Measurements from ENCODE around the gene MSLN.

The MSLN gene

GRCh38 chr16:716768-717325 is 43.7 kb upstream of the MSLN start:
- H3K27me3 ChIP-seq (ENCODE audit: insufficient read depth, poor library complexity, severe bottlenecking), result no peaks in the 10 kb centered on the region
- peaks cover 7% of the 10 kb centered on the region; the same call in 1 of the 2 replicates for H3K36me3 ChIP-seq (ENCODE audit: low read depth)
- no peak for ATAC-seq (ENCODE audit: low read depth)
- no peak overlapping the region for H3K27ac ChIP-seq (ENCODE audit: poor library complexity, severe bottlenecking)
- H3K4me1 ChIP-seq (ENCODE audit: insufficient read depth, poor library complexity, severe bottlenecking), result peaks cover 18% of the 10 kb centered on the region
- peak overlapping the region; percentile 80 for H3K4me3 ChIP-seq (ENCODE audit: severe bottlenecking)
- no peak for TF ChIP-seq CTCF (IDR thresholded peaks at IDR 0.05; ENCODE audit: poor library complexity, severe bottlenecking)
- H3K9me3 ChIP-seq (ENCODE audit: severe bottlenecking), result no peaks in the 10 kb centered on the region
- DNase-seq (ENCODE audit: low spot score), result no peak

GRCh38 chr16:717450-718245 is 42.9 kb upstream of the MSLN start:
- TF ChIP-seq CTCF (IDR thresholded peaks at IDR 0.05; ENCODE audit: poor library complexity, severe bottlenecking), result no peak
- H3K4me1 ChIP-seq (ENCODE audit: insufficient read depth, poor library complexity, severe bottlenecking), result peaks cover 12% of the 10 kb centered on the region
- H3K4me3 ChIP-seq (ENCODE audit: severe bottlenecking), result no peak overlapping the region
- peaks cover 7% of the 10 kb centered on the region; the same call in 1 of the 2 replicates for H3K36me3 ChIP-seq (ENCODE audit: low read depth)
- no peak for DNase-seq (ENCODE audit: low spot score)
- ATAC-seq (ENCODE audit: low read depth), result no peak
- no peaks in the 10 kb centered on the region for H3K27me3 ChIP-seq (ENCODE audit: insufficient read depth, poor library complexity, severe bottlenecking)
- no peaks in the 10 kb centered on the region for H3K9me3 ChIP-seq (ENCODE audit: severe bottlenecking)
- H3K27ac ChIP-seq (ENCODE audit: poor library complexity, severe bottlenecking), result no peak overlapping the region

- no peaks in the 10 kb centered on the region for H3K27me3 ChIP-seq (ENCODE audit: insufficient read depth, poor library complexity, severe bottlenecking)
- DNase-seq (ENCODE audit: low spot score) (no peak), ATAC-seq (ENCODE audit: low read depth) (no peak)
- H3K36me3 ChIP-seq (ENCODE audit: low read depth), result peaks cover 7% of the 10 kb centered on the region; the same call in 1 of the 2 replicates
- no peaks in the 10 kb centered on the region for H3K9me3 ChIP-seq (ENCODE audit: severe bottlenecking)
- H3K4me1 ChIP-seq (ENCODE audit: insufficient read depth, poor library complexity, severe bottlenecking), result peaks cover 12% of the 10 kb centered on the region
- TF ChIP-seq CTCF (IDR thresholded peaks at IDR 0.05; ENCODE audit: poor library complexity, severe bottlenecking), result no peak
- no peak overlapping the region for H3K4me3 ChIP-seq (ENCODE audit: severe bottlenecking)
- H3K27ac ChIP-seq (ENCODE audit: poor library complexity, severe bottlenecking), result no peak overlapping the region
Measured at GRCh38 chr16:718389-718788, 42.1 kb upstream of the MSLN start.

GRCh38 chr16:718922-719321 is 41.6 kb upstream of the MSLN start:
- DNase-seq (ENCODE audit: low spot score) (no peak), ATAC-seq (ENCODE audit: low read depth) (no peak)
- Histone ChIP-seq H3K4me3 (ENCODE audit: severe bottlenecking) (no peak overlapping the region), H3K27me3 (ENCODE audit: insufficient read depth, poor library complexity, severe bottlenecking) (no peaks in the 10 kb centered on the region), H3K27ac (ENCODE audit: poor library complexity, severe bottlenecking) (no peak overlapping the region), H3K4me1 (ENCODE audit: insufficient read depth, poor library complexity, severe bottlenecking) (peaks cover 11% of the 10 kb centered on the region), H3K9me3 (ENCODE audit: severe bottlenecking) (no peaks in the 10 kb centered on the region), H3K36me3 (ENCODE audit: low read depth) (peaks cover 7% of the 10 kb centered on the region; the same call in 1 of the 2 replicates)
- TF ChIP-seq CTCF (IDR thresholded peaks at IDR 0.05; ENCODE audit: poor library complexity, severe bottlenecking), result no peak
